Tibial nerve (tissue), 4 donors: ENCODE data around the gene LCN1.

ENCODE experiments used
- CTCF ChIP-seq, 5 experiments: fragments of 200-600 bp in 3 of 5; fragments of 450-650 bp in 2 of 5; sonication (generic) in 3 of 5; IDR thresholded peaks; one replicate each; pipeline ENCODE4 v1.5.1; 2016 to 2019; ENCODE audit warnings: antibody characterized with exemption in 5 of 5, mild to moderate bottlenecking in 3 of 5, moderate library complexity in 2 of 5
- EP300 ChIP-seq, 2 donors: sonication (generic); formaldehyde crosslinking; IDR thresholded peaks; one replicate each; pipeline ENCODE4 v1.6.1; 2017; ENCODE audit warnings: antibody characterized with exemption in 2 of 2, mild to moderate bottlenecking in 1 of 2
- POLR2A ChIP-seq, 2 donors: fragments of 450-650 bp; IDR thresholded peaks; one replicate each; pipeline ENCODE4 v1.6.1; 2017; ENCODE audit warnings: antibody characterized with exemption in 2 of 2, mild to moderate bottlenecking in 2 of 2, moderate library complexity in 2 of 2

DNA sequence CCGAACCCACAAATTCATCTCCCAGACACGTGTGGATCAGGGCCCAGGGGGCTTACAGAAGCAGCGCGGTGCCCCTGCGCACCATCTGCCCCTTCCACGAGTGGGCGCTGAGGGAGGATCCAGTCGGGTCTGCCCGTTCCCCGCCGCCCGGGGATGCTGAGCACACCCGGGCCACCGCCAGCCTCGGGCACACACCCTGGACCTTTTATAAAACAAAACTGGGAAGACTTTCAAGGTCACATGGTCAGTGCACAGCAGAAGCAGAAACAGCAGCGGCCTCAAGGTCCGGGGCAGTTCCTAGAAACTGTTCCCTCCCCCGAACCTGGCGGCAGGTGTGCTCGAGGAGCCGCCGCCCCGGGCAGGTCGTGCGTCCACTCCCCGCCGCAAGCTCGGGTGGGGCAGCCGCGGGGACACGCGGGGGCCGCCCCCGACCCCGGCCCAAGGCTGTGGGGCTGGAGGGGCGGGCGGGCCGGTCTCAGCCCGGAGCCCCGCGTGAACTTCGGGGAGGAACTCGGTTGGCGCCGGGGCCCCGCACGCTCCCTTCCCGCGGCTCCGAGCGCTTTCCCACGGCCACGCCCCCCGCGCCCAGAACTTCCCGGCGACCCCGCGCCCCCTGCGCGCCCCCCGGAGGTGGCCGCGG lies 42.3 kb upstream of the LCN1 start:
- TF ChIP-seq POLR2A (IDR thresholded peaks at IDR 0.05), result no peak
- no peak for TF ChIP-seq CTCF (IDR thresholded peaks at IDR 0.05)
- peak in 1 of 2 donors; percentile 25 for TF ChIP-seq EP300 (IDR thresholded peaks at IDR 0.05)
